ENCODE measurements around the gene TBC1D32.

The TBC1D32 gene

GRCh38 chr6:121237859-121238258 lies 96.4 kb downstream of the TBC1D32 start (continued):
- TF ChIP-seq PATZ1 (CRISPR knock-in tag; IDR thresholded peaks at IDR 0.05; ENCODE audit: borderline replicate concordance) (no peak), OSR1 (CRISPR knock-in tag; IDR thresholded peaks at IDR 0.05) (no peak), CSDC2 (CRISPR knock-in tag; IDR thresholded peaks at IDR 0.05) (no peak), ZNF8 (CRISPR knock-in tag; IDR thresholded peaks at IDR 0.05) (no peak), ZNF70 (CRISPR knock-in tag; IDR thresholded peaks at IDR 0.05) (no peak), SNAI2 (CRISPR knock-in tag; IDR thresholded peaks at IDR 0.05) (no peak), RARB (CRISPR knock-in tag; IDR thresholded peaks at IDR 0.05) (no peak), ZFP3 (CRISPR knock-in tag; IDR thresholded peaks at IDR 0.05) (no peak), ZC3H10 (CRISPR knock-in tag; IDR thresholded peaks at IDR 0.05) (no peak), CREB5 (CRISPR knock-in tag; IDR thresholded peaks at IDR 0.05; ENCODE audit: low read depth) (no peak)

- ATAC-seq: no peak
- no peak for TF ChIP-seq ZFP30 (CRISPR knock-in tag; IDR thresholded peaks at IDR 0.05)
- no peak for TF ChIP-seq TOX (CRISPR knock-in tag; IDR thresholded peaks at IDR 0.05; ENCODE audit: borderline replicate concordance)
- TF ChIP-seq PPARA (CRISPR knock-in tag; IDR thresholded peaks at IDR 0.05; ENCODE audit: borderline replicate concordance): no peak
- TF ChIP-seq ZNF565 (CRISPR knock-in tag; conservative IDR thresholded peaks at IDR 0.05; ENCODE audit: low read depth): no peak
- TF ChIP-seq RARB (CRISPR knock-in tag; IDR thresholded peaks at IDR 0.05): no peak
- no peak for TF ChIP-seq TSHZ2 (CRISPR knock-in tag; IDR thresholded peaks at IDR 0.05)
- TF ChIP-seq ZC3H10 (CRISPR knock-in tag; IDR thresholded peaks at IDR 0.05): no peak
- no peak for TF ChIP-seq ZNF70 (CRISPR knock-in tag; IDR thresholded peaks at IDR 0.05)
- TF ChIP-seq ZNF8 (CRISPR knock-in tag; IDR thresholded peaks at IDR 0.05): no peak
- no peak for TF ChIP-seq PATZ1 (CRISPR knock-in tag; IDR thresholded peaks at IDR 0.05; ENCODE audit: borderline replicate concordance)
- no peak for TF ChIP-seq OSR1 (CRISPR knock-in tag; IDR thresholded peaks at IDR 0.05)
- TF ChIP-seq ZFP3 (CRISPR knock-in tag; IDR thresholded peaks at IDR 0.05): no peak
- TF ChIP-seq ISL1 (CRISPR knock-in tag; IDR thresholded peaks at IDR 0.05): no peak
These were observed 97.3 kb downstream of the TBC1D32 start for GRCh38 chr6:121236984-121237383.

GRCh38 chr6:121235386-121235785 lies 98.9 kb downstream of the TBC1D32 start:
- no peak for ATAC-seq

More at GRCh38 chr6:121235386-121235785, 98.9 kb downstream of the TBC1D32 start:
- TF ChIP-seq ZNF8 (CRISPR knock-in tag; IDR thresholded peaks at IDR 0.05): no peak
- no peak for TF ChIP-seq SNAI2 (CRISPR knock-in tag; IDR thresholded peaks at IDR 0.05)
- TF ChIP-seq ESRRG (CRISPR knock-in tag; IDR thresholded peaks at IDR 0.05): no peak
- TF ChIP-seq TCF4 (CRISPR knock-in tag; IDR thresholded peaks at IDR 0.05; ENCODE audit: borderline replicate concordance): no peak
- TF ChIP-seq ZFP30 (CRISPR knock-in tag; IDR thresholded peaks at IDR 0.05): no peak
- no peak for TF ChIP-seq GLIS3 (CRISPR knock-in tag; IDR thresholded peaks at IDR 0.05)
- no peak for TF ChIP-seq PPARA (CRISPR knock-in tag; IDR thresholded peaks at IDR 0.05; ENCODE audit: borderline replicate concordance)
- TF ChIP-seq POU6F1 (CRISPR knock-in tag; IDR thresholded peaks at IDR 0.05; ENCODE audit: borderline replicate concordance, low read depth): no peak
- no peak for TF ChIP-seq CSDC2 (CRISPR knock-in tag; IDR thresholded peaks at IDR 0.05)
- TF ChIP-seq OSR1 (CRISPR knock-in tag; IDR thresholded peaks at IDR 0.05): no peak
- TF ChIP-seq RARB (CRISPR knock-in tag; IDR thresholded peaks at IDR 0.05): no peak
